GM12892 (cell line): ENCODE measurements around the gene ZDHHC4.

Source experiments
- DNase-seq: peaks from one replicate; pipeline ENCODE4 v3.0.0; 2011; ENCODE audit not compliant: insufficient read length
- FAIRE-seq: peaks from 2 replicates; lab custom pipeline; 2011; peaks lifted over from hg19 to GRCh38; lab: Jason Lieb, UNC
- POLR2A ChIP-seq: IDR thresholded peaks from 2 replicates; pipeline ENCODE4 v1.6.1; 2011; ENCODE audit warnings: low read depth, low read length, control low read depth
- POLR2AphosphoS5 ChIP-seq: IDR thresholded peaks from 2 replicates; pipeline ENCODE4 v1.6.1; 2011; ENCODE audit warnings: low read depth, low read length, control low read depth
- TAF1 ChIP-seq: IDR thresholded peaks from 2 replicates; pipeline ENCODE4 v1.6.1; 2011; ENCODE audit warnings: low read depth, mild to moderate bottlenecking, control low read depth, low read length, borderline replicate concordance

Gene ZDHHC4

DNA sequence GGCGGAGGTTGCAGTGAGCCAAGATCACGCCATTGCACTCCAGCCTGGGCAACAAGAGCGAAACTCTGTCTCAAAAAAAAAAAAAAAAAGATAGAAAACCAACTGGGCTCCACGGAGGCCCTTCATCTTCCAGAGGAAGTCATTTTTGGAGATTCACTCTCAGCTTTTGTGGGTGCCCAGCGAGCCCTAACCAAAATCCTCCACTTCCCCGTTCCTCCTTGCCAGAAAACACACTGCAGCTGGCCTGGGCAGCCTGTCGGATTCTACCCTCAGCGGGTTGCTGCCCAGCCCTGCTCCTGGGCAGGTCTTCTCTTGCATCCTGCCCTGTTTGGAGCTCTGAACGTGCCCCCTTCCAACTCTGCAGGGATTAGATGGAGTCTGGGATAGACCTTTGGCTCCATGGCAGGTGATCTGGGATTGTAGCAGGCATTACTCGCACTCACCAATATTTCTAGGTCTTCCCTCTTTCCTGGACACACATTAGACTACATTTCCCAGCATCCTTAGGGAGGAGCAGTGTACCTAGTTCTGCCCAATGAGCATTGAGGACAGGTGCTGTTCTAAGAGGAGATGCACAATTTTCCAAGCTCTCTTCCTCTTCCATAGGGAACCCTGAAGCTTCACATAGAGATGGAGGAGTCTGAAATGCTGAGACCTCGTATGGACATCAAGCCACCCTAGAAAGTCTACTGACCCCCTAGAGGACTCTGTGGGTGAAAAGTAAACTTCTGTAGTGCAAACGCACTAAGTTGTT lies 30.6 kb upstream of the ZDHHC4 start:
- DNase-seq (no peak), FAIRE-seq (no peak)
- TF ChIP-seq POLR2AphosphoS5 (no peak), POLR2A (no peak), TAF1 (no peak)

DNA sequence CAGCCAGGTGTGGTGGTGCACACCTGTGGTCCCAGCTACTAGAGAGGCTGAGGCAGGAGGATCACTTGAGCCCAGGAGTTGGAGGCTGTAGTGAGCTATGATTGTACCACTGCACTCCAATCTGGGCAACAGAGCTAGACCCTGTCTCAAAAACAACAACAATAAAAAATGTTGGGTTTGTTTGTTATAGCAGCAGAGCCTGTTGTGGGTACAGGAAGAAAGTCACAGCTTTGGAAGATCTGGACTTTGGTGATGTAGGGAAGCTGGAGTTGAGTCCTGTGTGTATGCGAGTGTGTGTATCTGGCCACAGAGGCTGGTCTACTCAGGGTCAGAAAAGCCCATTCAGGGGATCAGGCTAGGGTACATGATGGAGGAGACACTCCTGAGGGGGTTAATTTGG lies 29.9 kb upstream of the ZDHHC4 start:
- DNase-seq = no peak
- FAIRE-seq = no peak
- TF ChIP-seq POLR2A = no peak

DNA sequence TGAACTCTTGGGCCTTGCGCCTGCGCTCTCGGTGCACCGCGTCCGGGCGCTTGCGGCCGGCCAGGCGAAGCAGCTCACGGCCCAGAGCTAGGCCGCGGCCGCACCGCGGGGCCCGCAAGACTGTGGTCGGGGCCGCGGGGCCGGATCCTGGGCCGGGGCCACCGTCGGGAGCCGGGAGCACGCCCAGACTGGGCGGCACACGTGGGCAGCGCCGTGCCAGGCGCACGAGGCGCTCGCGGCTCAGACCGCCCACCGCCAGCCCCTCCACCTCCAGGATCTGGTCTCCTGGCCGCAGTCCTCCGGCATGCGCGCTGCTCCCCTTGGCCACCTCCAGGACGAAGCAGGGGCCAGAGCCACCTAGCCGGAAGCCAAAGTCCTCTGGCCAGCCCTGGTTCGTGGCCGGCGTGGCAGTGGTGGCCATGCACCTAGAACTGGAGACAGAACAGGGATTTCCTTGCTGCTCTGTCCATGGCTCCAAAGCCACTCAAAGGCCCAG lies 26.2 kb upstream of the ZDHHC4 start, which contains the start of gene GRID2IP:
Gene GRID2IP, minus strand, starts transcription at position 446 of the 496 bp plus-strand sequence. Its CDS starts 25 bp downstream, at position 421.
- no peak for TF ChIP-seq TAF1
- TF ChIP-seq POLR2AphosphoS5 = no peak
- no peak for TF ChIP-seq POLR2A
- FAIRE-seq = no peak
- no peak for DNase-seq

DNA sequence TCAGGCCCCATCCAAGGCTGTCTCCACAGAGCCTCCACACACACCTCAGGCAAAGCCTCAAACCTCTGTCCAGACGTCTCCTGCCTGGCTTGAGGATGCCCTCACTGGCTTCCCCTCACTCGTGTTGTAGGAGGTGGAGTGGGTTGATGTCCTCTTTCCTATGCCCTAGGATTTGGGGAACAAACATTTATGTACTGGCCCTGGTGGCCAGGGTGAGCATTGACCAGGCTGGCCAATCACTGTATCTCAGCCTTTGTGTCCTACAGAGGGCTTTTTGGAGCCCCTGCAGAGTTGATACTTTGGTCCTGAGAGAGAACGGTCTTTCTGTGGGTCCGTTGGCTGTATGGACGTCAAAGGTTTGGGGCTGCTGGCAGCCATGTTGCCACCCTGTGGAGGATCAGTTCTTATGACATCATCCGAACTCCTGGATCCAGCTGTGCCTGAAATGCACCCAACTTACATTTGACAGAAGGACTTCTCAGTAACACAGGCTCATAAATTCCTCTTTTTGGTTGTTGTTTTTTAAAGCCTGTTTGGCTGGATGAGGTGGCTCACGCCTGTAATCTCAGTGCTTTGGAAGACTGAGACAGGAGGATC lies 23.7 kb upstream of the ZDHHC4 start:
- FAIRE-seq (no peak), DNase-seq (no peak)
- TF ChIP-seq POLR2AphosphoS5 = no peak
- TF ChIP-seq TAF1 = no peak
- no peak for TF ChIP-seq POLR2A

DNA sequence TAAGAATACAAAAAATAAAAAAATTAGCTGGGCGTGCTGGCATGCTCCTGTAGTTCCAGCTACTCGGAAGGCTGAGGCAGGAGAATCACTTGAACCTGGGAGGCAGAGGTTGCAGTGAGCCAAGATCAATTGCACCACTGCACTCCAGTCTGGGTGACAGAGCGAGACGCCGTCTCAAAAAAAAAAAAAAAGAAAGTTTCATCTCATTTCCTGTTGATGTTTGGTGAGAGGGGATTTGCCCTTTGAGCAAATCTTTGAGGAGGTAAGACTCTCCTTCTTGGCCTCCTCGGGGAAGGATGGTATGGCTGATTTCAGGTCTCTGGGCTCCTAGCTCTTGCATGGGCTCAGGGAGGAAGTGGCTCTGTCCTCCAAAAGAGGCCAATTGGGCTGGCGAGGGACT lies 22.4 kb upstream of the ZDHHC4 start:
- TF ChIP-seq POLR2AphosphoS5 (no peak), TAF1 (no peak), POLR2A (no peak)
- DNase-seq (no peak), FAIRE-seq (no peak)

DNA sequence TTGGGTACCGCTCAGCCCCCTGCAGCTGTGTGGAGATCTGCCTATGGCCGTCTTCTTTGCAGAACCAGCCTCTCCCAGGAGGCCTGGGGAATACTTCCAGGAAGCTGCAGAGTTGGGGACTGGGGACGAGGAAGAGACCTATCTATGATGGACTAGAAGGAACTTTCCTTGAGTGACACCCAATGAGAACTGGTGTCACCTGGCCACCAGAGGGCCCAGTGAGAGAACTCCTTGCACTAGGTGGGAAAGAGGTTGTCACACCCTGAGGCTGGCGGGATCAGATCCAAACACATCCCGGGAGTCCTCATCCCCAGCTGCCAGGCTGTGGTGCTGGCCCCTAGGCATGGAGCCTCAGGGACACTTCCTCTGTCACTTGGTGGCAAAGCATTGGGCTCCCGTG lies 21.1 kb upstream of the ZDHHC4 start:
- no peak for TF ChIP-seq POLR2AphosphoS5
- TF ChIP-seq TAF1 = no peak
- TF ChIP-seq POLR2A = no peak
- FAIRE-seq (no peak), DNase-seq (no peak)

DNA sequence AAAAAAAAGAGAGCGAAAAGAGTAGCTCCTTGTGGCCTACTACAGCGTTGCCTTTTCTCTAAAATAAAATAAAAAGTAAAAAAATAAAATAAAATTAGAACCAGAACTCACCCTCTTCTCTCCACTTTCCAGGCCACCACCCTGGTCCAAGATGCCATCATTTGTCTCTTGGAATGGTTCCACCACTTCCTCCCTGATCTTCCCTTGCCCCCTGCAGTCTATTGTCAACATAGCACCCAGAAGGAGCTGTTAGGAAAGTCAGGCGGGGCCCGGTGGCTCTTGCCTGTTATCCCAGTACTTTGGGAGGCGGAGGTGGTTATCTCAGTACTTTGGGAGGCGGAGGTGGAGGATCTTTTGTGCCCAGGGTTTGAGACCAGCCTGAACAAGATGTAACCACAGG lies 18.4 kb upstream of the ZDHHC4 start:
- TF ChIP-seq POLR2A (no peak), POLR2AphosphoS5 (no peak), TAF1 (no peak)
- DNase-seq = no peak

DNA sequence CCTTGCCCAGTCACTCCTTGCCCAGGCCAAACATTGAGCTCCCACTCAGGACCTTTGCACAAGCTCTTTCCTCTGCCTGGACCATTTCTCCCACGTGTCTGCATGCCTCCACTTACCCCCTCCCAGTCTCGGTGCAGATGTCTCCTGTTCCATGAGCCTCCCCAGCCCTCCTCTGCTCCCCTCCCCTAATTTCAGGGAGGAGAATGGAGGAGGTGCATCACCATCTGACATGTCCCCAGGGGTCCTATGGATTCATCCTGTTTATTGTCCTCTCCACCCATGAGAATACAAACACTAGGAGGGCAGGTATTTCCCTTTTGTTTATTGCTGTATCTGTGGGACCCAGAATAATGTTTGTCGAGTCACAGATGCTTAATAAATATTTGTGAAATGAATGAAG lies 17.4 kb upstream of the ZDHHC4 start:
- no peak for DNase-seq
- no peak for FAIRE-seq
- TF ChIP-seq TAF1 (no peak), POLR2AphosphoS5 (no peak), POLR2A (no peak)

More for the DNA sequence above, 18.4 kb upstream of the ZDHHC4 start:
- no peak for FAIRE-seq

DNA sequence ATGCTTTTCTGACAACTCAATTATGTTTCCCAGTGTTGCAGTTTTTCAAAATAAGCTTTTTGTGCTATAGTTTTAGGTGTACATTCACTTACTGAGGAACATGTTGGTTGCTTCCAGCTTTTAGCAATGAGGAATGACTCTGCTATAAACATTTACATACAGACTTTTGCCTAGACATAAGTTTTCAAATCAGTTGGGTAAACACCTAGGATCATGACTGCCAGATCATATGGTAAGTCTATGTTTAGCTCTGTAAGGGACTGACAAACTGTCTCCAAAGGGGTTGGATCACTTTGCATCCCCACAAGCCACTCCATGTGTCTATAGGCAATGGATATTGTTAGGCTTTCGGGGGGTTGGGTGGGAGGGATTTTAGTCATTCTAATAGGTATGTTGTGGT lies 15.1 kb upstream of the ZDHHC4 start:
- TF ChIP-seq TAF1 (no peak), POLR2AphosphoS5 (no peak), POLR2A (no peak)
- FAIRE-seq (no peak), DNase-seq (no peak)

DNA sequence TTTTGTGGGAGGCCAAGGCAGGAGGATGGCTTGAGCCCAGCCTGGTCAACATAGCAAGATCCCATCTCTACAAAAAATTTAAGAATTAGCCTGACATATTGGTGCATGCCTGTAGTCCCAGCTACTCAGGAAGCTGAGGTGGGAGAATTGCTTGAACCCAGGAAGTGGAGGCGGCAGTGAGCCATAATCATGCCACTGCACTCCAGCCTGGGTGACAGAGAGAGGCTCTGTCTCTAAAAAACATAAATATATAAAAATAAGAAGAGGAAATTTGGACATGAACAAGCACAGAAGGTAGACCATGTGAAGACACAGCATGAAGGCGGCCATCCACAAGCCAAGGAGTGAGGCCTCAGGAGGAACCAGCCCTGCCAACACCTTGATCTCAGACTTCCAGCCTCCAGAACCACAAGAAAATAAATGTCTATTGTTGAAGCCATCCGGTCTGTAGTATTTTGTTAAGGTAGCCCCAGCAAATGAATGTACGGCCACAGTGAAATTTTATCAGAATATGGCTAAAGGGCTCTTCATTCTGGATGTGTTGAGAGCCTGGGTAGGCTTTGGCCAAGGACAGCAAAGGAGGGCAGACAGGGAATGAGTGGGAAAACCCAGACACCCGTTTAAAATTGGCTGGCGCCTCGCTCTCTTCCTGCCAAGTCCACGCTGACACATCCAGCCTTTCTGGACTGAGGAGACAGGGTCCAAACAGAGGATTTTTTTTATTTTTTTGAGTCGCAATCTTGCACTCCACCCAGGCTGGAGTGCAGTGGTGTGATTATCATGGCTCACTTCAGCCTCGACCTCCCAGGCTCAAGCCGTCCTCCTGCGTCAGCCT lies 13.1 kb upstream of the ZDHHC4 start:
- DNase-seq (no peak), FAIRE-seq (no peak)
- no peak for TF ChIP-seq TAF1
- TF ChIP-seq POLR2A = no peak
- TF ChIP-seq POLR2AphosphoS5 = no peak

DNA sequence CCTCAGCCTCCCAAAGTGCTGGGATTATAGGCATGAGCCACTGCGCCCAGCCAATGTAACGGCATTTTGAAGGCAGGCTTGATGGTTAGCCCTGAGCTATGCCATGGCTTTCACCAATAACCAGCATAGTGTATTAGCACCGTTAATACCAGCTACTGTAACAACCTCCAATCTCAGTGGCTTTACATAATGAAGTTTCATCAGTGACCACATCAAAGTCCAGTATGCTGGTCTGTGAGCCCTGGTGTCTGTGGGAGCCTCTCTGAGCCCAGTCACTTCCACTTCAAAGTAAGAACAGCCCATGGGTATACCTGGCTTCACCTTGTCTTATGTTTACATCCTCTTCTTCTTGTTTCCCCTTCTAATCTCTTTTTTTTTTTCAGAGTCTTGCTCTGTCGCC lies 11.6 kb upstream of the ZDHHC4 start:
- no peak for DNase-seq
- TF ChIP-seq TAF1 (no peak), POLR2A (no peak), POLR2AphosphoS5 (no peak)
- FAIRE-seq = no peak
